ENCODE data around the gene TMEM150B. TPM values are rescaled to one million over a fixed set of nuclear protein-coding genes. Genes with fewer than 3 reads are reported as not detected.

TMEM150B gene
- total and polyA plus RNA-seq, 12 donors: 0.38 to 6.5 (median 0.61) TPM; not detected in 4

DNA sequence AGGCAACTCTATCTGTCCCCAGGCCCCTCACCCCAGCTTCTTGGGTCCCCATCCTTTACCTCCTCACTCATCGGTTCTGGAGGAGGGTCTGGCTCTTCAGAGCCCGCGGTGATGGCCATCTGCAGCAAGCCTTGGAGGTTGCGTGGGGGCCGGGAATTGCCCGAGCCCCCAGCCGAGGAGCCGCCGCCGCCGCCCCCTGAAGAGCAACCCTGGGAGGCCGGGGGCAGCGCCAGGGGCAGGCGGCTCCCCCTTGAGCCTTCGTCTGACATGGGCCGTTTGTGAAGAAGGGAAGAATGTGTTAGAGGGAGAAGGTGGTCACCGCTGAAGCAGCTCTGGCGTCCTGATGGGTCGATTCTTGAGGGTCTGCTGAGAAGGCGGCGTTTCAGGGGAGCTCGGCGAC, 45.8 kb downstream of the TMEM150B start:
- peak overlapping the region in 9 of 10 donors; percentile 75 to 91 (median 85) for H3K27ac ChIP-seq
- ATAC-seq: no peak
- H3K4me3 ChIP-seq: peak overlapping the region; percentile 48 to 84 (median 78)
- no peaks in the 10 kb centered on the region for H3K9me3 ChIP-seq
- peaks cover 0 to 11% (median 0%) of the 10 kb centered on the region in 7 donors for H3K27me3 ChIP-seq
- peaks cover 6 to 31% (median 11%) of the 10 kb centered on the region in 9 donors for H3K4me1 ChIP-seq
- TF ChIP-seq, protein P1, sequence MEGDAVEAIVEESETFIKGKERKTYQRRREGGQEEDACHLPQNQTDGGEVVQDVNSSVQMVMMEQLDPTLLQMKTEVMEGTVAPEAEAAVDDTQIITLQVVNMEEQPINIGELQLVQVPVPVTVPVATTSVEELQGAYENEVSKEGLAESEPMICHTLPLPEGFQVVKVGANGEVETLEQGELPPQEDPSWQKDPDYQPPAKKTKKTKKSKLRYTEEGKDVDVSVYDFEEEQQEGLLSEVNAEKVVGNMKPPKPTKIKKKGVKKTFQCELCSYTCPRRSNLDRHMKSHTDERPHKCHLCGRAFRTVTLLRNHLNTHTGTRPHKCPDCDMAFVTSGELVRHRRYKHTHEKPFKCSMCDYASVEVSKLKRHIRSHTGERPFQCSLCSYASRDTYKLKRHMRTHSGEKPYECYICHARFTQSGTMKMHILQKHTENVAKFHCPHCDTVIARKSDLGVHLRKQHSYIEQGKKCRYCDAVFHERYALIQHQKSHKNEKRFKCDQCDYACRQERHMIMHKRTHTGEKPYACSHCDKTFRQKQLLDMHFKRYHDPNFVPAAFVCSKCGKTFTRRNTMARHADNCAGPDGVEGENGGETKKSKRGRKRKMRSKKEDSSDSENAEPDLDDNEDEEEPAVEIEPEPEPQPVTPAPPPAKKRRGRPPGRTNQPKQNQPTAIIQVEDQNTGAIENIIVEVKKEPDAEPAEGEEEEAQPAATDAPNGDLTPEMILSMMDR (IDR thresholded peaks at IDR 0.05): no peak
- H3K36me3 ChIP-seq: peaks cover 0 to 40% (median 5%) of the 10 kb centered on the region in 9 donors
- intact Hi-C loops (cut with DNase I): no loop called here
- 8 to 15% methylated on average over 23 of the region's 23 CpGs for WGBS, 2 donors
- DNase-seq: no peak

DNA sequence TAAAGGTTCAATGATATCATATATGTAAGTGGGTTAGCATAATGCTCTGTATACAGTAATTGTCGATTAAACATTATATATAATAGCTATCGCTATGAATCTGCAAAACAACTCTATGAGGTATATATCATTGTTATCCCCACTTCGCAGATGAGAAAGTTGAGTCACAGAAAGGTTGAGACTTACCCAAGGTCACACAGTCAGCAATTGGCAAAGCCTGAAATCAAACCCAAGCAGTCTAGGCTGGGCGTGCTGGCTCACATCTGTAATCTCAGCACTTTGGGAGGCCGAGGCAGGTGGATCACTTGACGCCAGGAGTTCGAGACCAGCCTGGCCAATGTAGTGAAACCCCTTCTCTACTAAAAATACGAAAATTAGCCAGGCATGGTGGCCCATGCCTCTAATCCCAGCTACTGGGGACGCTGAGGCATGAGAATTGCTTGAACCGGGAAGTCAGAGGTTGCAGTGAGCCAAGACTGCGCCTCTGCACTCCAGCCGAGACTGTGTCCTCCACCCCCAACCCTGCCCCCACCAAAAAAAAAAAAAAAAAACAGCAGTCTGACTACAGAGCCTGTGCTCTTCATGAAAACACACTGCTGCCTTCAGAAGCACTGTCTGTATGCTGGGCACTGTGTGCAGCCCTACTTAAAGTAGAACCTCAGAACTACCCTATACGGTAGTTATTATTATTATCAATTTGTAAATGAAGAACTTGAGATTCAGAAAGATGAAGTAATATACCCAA, 46.6 kb downstream of the TMEM150B start:
- peaks cover 0 to 3% (median 0%) of the 10 kb centered on the region in 7 donors for H3K27me3 ChIP-seq
- intact Hi-C loops (cut with DNase I): no loop called here
- peaks cover 0 to 48% (median 5%) of the 10 kb centered on the region in 9 donors for H3K36me3 ChIP-seq
- H3K27ac ChIP-seq: no peak overlapping the region
- WGBS, 2 donors: 75 to 86% methylated on average over 13 of the region's 13 CpGs
- TF ChIP-seq, protein P1 (IDR thresholded peaks at IDR 0.05): no peak
- ATAC-seq (no peak), DNase-seq (no peak)
- H3K9me3 ChIP-seq: no peaks in the 10 kb centered on the region
- peaks cover 6 to 31% (median 11%) of the 10 kb centered on the region in 9 donors for H3K4me1 ChIP-seq
- H3K4me3 ChIP-seq: peak overlapping the region in 3 of 10 donors; percentile 60 to 79 (median 76)

DNA sequence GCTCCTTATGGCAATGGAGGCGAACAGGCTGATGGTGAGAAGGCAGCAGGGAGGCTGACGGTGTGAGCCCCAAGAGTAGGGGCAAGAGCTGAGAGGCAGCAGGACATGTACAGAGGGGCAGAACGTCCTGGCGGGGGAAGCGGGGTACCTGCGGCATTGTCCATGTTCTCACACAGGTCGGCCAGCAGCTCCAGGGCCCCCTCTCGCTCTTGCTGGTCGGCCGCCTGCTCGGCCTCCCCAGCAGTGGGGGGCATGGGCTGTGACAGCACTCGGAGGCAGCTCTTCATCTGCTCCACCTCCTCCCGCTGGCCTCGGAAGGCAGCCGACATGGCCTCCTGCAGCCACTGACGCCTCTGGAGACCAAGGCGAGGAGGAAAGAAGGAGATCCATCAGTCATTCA, 47.6 kb downstream of the TMEM150B start:
- peaks cover 0 to 58% (median 5%) of the 10 kb centered on the region in 9 donors for H3K36me3 ChIP-seq
- ATAC-seq (no peak), DNase-seq (no peak)
- peaks cover 6 to 31% (median 11%) of the 10 kb centered on the region in 9 donors for H3K4me1 ChIP-seq
- WGBS, 2 donors: 85 to 89% methylated on average over 17 of the region's 17 CpGs
- H3K9me3 ChIP-seq: no peaks in the 10 kb centered on the region
- H3K27ac ChIP-seq: peak overlapping the region in 1 of 10 donors; percentile 8
- no peak overlapping the region for H3K4me3 ChIP-seq
- TF ChIP-seq, protein P1 (IDR thresholded peaks at IDR 0.05): no peak
- intact Hi-C loops (cut with DNase I): no loop called here
- no peaks in the 10 kb centered on the region for H3K27me3 ChIP-seq

DNA sequence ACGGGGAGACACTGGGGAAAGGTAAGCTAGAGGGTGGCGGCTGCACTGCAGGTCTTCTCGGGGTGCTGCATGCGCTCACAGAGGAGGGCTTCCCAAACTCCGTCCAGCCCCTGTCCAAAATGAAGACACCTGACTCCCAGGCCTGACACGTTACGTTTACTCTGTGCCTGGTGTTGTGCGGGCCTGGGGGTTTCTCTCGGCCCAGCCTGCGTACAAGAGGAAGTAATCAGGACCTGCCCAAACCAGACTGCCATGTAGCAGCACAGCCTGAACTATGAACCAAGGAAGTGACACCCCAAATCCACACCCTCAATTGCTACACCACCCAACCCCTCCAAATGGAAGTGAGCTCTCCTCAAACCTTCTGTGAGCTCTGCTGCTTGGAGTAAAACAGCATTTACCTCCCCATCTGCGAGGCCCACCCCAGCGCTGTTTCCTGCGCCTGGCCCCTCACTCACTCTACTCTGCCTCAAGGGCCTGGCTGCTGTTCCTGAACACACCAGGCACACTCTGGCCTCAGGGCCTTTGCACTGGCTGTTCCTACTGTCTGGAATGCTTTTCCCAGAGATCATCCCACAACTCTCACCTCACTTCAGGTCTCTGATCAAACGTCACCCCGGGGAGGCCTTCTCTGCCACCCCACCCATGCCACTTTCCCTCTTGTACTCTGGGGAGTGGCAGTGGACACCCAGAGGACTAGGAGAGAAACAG, 48.3 kb downstream of the TMEM150B start:
- H3K27ac ChIP-seq: peak overlapping the region in 1 of 10 donors; percentile 8
- no peak for DNase-seq
- H3K4me3 ChIP-seq: no peak overlapping the region
- peaks cover 0 to 64% (median 5%) of the 10 kb centered on the region in 9 donors for H3K36me3 ChIP-seq
- no peak for ATAC-seq
- intact Hi-C loops (cut with DNase I): no loop called here
- no peaks in the 10 kb centered on the region for H3K9me3 ChIP-seq
- WGBS, 2 donors: 91 to 93% methylated on average over 15 of the region's 15 CpGs
- H3K27me3 ChIP-seq: no peaks in the 10 kb centered on the region
- peaks cover 6 to 31% (median 11%) of the 10 kb centered on the region in 9 donors for H3K4me1 ChIP-seq
- TF ChIP-seq, protein P1 (IDR thresholded peaks at IDR 0.05): no peak

Data from heart right ventricle (tissue), 16 donors.